Trophoblast cell (in vitro differentiated cells and primary cell): Measurements from ENCODE around the gene DNMBP.

Source experiments
- DNase-seq, 2 donors: peaks; one replicate each; pipeline ENCODE4 v3.0.0-alpha.2; 2016
- H2AFZ ChIP-seq: 2 replicates; pipeline ENCODE4 v1.6.1; 2013; ENCODE audit warnings: low read length, moderate library complexity, mild to moderate bottlenecking; ENCODE audit not compliant: insufficient read depth, poor library complexity
- H2AK5ac ChIP-seq: 2 replicates; pipeline ENCODE4 v1.6.1; 2013; ENCODE audit warnings: mild to moderate bottlenecking, low read length
- H2BK120ac ChIP-seq: 2 replicates; pipeline ENCODE4 v1.6.1; 2013; ENCODE audit warnings: low read length, mild to moderate bottlenecking, moderate library complexity; ENCODE audit not compliant: insufficient read depth, poor library complexity
- H2BK12ac ChIP-seq: 2 replicates; pipeline ENCODE4 v1.6.1; 2013; ENCODE audit warnings: mild to moderate bottlenecking, low read length, moderate library complexity
- H2BK5ac ChIP-seq: 2 replicates; pipeline ENCODE4 v1.6.1; 2013; ENCODE audit warnings: low read length, low read depth, moderate library complexity, mild to moderate bottlenecking; ENCODE audit not compliant: poor library complexity
- H3K14ac ChIP-seq: 2 replicates; pipeline ENCODE4 v1.6.1; 2013; ENCODE audit warnings: mild to moderate bottlenecking, low read length
- H3K18ac ChIP-seq: 2 replicates; pipeline ENCODE4 v1.6.1; 2013; ENCODE audit warnings: mild to moderate bottlenecking, low read length
- H3K23ac ChIP-seq: 2 replicates; pipeline ENCODE4 v1.6.1; 2013; ENCODE audit warnings: low read length
- H3K27ac ChIP-seq: 2 replicates; pipeline ENCODE4 v1.5.1; 2013; ENCODE audit warnings: low read depth, mild to moderate bottlenecking, inconsistent platforms, low read length, moderate library complexity
- H3K27me3 ChIP-seq: 2 replicates; pipeline ENCODE4 v1.6.1; 2013; ENCODE audit warnings: inconsistent platforms, mild to moderate bottlenecking, low read length, moderate library complexity; ENCODE audit not compliant: insufficient read depth
- H3K36me3 ChIP-seq, 2 experiments: 1 replicate in 1 of 2; 2 replicates in 1 of 2; pipeline ENCODE4 v1.6.1; 2013; ENCODE audit warnings: low read length in 2 of 2, mild to moderate bottlenecking in 2 of 2, moderate library complexity in 1 of 2; ENCODE audit not compliant: insufficient read depth in 2 of 2, control insufficient read depth in 1 of 2
- H3K4ac ChIP-seq: 2 replicates; pipeline ENCODE4 v1.6.1; 2013; ENCODE audit warnings: low read depth, mild to moderate bottlenecking, low read length, moderate library complexity
- H3K4me1 ChIP-seq, 2 experiments: 1 replicate in 1 of 2; 2 replicates in 1 of 2; pipeline ENCODE4 v1.6.1; 2013; ENCODE audit warnings: low read length in 2 of 2, mild to moderate bottlenecking in 2 of 2, moderate library complexity in 1 of 2; ENCODE audit not compliant: insufficient read depth in 2 of 2, control insufficient read depth in 1 of 2
- H3K4me2 ChIP-seq: 2 replicates; pipeline ENCODE4 v1.6.1; 2013; ENCODE audit warnings: inconsistent platforms, mild to moderate bottlenecking, low read length, moderate library complexity
- H3K4me3 ChIP-seq: 2 replicates; pipeline ENCODE4 v1.5.1; 2013; ENCODE audit warnings: mild to moderate bottlenecking, low read depth, low read length, inconsistent platforms
- H3K79me1 ChIP-seq: one replicate; pipeline ENCODE4 v1.6.1; 2013; ENCODE audit warnings: low read length
- H3K79me2 ChIP-seq: 2 replicates; pipeline ENCODE4 v1.6.1; 2013; ENCODE audit warnings: low read length, mild to moderate bottlenecking; ENCODE audit not compliant: control insufficient read depth, insufficient read depth, poor library complexity
- H3K9ac ChIP-seq: 2 replicates; pipeline ENCODE4 v1.6.1; 2013; ENCODE audit warnings: mild to moderate bottlenecking, low read length
- H3K9me3 ChIP-seq: 2 replicates; pipeline ENCODE4 v1.6.1; 2013; ENCODE audit warnings: low read depth, mild to moderate bottlenecking, control low read depth, inconsistent platforms, low read length; ENCODE audit not compliant: insufficient read depth
- H4K12ac ChIP-seq: 2 replicates; pipeline ENCODE4 v1.6.1; 2013; ENCODE audit warnings: low read depth, mild to moderate bottlenecking, low read length, moderate library complexity
- H4K8ac ChIP-seq: 2 replicates; pipeline ENCODE4 v1.6.1; 2013; ENCODE audit warnings: low read depth, mild to moderate bottlenecking, low read length, moderate library complexity
- H4K91ac ChIP-seq: one replicate; pipeline ENCODE4 v1.6.1; 2013; ENCODE audit warnings: low read depth, mild to moderate bottlenecking, low read length, moderate library complexity
- WGBS: extraction: QIAGEN DNeasy Blood & Tissue Kit; methylation state at CpG from one replicate; pipeline ENCODE4 v1.1.7; 2013; ENCODE audit warnings: missing lambda C conversion rate; ENCODE audit not compliant: insufficient read length, insufficient coverage; ENCODE audit errors: extremely low coverage; 5-methylcytosine and 5-hydroxymethylcytosine counted together

Gene DNMBP

DNA sequence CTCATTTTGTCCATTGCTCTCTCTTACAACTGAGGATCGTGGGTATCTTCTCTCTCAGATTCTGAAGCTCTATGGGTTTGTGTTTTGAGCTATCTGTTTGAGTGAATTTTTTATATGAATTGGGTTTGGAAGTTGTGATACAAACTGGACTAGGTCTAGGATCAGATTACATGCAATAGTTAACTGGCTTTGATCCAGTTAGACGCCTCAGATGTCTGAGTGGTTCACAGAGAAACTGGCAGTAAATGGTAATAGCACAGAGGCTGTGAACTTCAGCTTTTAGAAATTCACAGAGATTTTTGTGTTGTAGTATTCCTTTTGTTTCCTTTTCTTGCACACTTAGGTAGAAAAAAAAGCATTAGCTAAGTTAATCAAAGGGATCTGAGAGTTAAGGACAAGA lies 12.7 kb upstream of the DNMBP start:
- Histone ChIP-seq H3K23ac (no peak overlapping the region), H2AFZ (no peak overlapping the region), H3K79me2 (no peaks in the 10 kb centered on the region), H3K14ac (no peak overlapping the region), H4K91ac (no peak overlapping the region), H4K8ac (no peak overlapping the region), H3K9ac (no peak overlapping the region), H3K27me3 (no peaks in the 10 kb centered on the region), H3K27ac (no peak overlapping the region), H3K4me2 (no peak overlapping the region), H2BK120ac (no peak overlapping the region), H2AK5ac (no peak overlapping the region), H3K9me3 (no peaks in the 10 kb centered on the region), H3K18ac (no peak overlapping the region), H3K4me1 (no peaks in the 10 kb centered on the region), H3K4me3 (no peak overlapping the region), H2BK12ac (no peak overlapping the region), H2BK5ac (no peak overlapping the region), H3K4ac (no peak overlapping the region), H3K79me1 (no peaks in the 10 kb centered on the region), H3K36me3 (no peaks in the 10 kb centered on the region), H4K12ac (no peak overlapping the region)
- WGBS = no CpG with 5 or more reads among the region's 2 CpGs
- DNase-seq = no peak

DNA sequence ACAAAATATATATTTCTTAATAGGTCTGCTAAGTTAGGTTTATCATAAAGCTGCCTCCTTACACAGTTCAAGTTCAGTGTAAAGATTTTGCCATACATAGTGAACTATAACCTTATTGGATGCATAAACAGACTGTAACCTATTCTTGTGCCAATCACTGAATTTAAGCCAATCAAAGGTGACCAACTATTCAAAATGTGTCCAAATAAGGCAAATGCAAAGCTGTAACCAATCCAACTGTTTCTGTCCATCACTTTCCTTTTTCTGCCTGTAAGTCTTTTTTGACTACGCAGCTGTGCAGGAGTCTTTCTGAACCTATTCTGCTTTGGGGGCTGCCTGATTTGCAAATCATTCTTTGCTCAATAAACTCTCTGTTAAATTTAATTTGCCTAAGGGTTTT lies 11.6 kb upstream of the DNMBP start:
- Histone ChIP-seq H3K4me3 (no peak overlapping the region), H3K27ac (no peak overlapping the region), H2AFZ (no peak overlapping the region), H2BK12ac (no peak overlapping the region), H3K27me3 (no peaks in the 10 kb centered on the region), H2BK120ac (no peak overlapping the region), H3K9ac (no peak overlapping the region), H3K79me1 (no peaks in the 10 kb centered on the region), H3K36me3 (no peaks in the 10 kb centered on the region), H3K18ac (no peak overlapping the region), H4K8ac (no peak overlapping the region), H4K91ac (no peak overlapping the region), H4K12ac (no peak overlapping the region), H2BK5ac (no peak overlapping the region), H3K23ac (no peak overlapping the region), H3K4ac (no peak overlapping the region), H3K79me2 (no peaks in the 10 kb centered on the region), H2AK5ac (no peak overlapping the region), H3K9me3 (no peaks in the 10 kb centered on the region), H3K14ac (no peak overlapping the region), H3K4me1 (no peaks in the 10 kb centered on the region), H3K4me2 (no peak overlapping the region)
- DNase-seq = no peak
- WGBS = no CpG with 5 or more reads among the region's 1 CpG

DNA sequence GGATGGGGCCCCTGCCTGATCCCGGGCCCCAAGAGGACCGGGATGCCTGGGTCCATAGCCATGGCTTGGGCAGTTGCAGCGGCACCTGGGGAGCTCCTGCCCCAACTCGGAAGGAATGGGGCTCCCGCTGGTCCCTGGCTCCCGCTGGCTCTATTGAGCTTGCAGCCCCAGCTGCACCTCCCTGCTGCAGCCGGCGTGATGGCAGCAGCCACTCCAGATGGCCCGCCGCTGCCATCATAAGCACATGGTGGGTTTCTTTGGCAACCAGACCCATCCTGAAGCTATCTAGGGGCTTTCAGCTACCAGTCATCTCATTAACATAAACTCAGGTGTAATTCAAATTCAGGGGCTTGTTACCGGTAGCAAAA lies 11.1 kb upstream of the DNMBP start:
- no peak overlapping the region for H3K14ac ChIP-seq
- no peak overlapping the region for H2BK5ac ChIP-seq
- H3K27me3 ChIP-seq = no peaks in the 10 kb centered on the region
- H4K8ac ChIP-seq = no peak overlapping the region
- H3K4ac ChIP-seq = no peak overlapping the region
- no peak overlapping the region for H3K9ac ChIP-seq
- DNase-seq = no peak
- no peak overlapping the region for H3K4me3 ChIP-seq
- no peak overlapping the region for H2AK5ac ChIP-seq
- no peaks in the 10 kb centered on the region for H3K4me1 ChIP-seq
- no peak overlapping the region for H4K12ac ChIP-seq
- H3K79me2 ChIP-seq = no peaks in the 10 kb centered on the region
- H2AFZ ChIP-seq = no peak overlapping the region
- H3K9me3 ChIP-seq = no peaks in the 10 kb centered on the region
- no peaks in the 10 kb centered on the region for H3K79me1 ChIP-seq
- no peak overlapping the region for H3K23ac ChIP-seq
- no peak overlapping the region for H4K91ac ChIP-seq
- H3K27ac ChIP-seq = no peak overlapping the region
- H2BK12ac ChIP-seq = no peak overlapping the region
- no peak overlapping the region for H3K18ac ChIP-seq
- no peak overlapping the region for H2BK120ac ChIP-seq
- H3K36me3 ChIP-seq = no peaks in the 10 kb centered on the region
- no peak overlapping the region for H3K4me2 ChIP-seq
- WGBS = no CpG with 5 or more reads among the region's 11 CpGs

DNA sequence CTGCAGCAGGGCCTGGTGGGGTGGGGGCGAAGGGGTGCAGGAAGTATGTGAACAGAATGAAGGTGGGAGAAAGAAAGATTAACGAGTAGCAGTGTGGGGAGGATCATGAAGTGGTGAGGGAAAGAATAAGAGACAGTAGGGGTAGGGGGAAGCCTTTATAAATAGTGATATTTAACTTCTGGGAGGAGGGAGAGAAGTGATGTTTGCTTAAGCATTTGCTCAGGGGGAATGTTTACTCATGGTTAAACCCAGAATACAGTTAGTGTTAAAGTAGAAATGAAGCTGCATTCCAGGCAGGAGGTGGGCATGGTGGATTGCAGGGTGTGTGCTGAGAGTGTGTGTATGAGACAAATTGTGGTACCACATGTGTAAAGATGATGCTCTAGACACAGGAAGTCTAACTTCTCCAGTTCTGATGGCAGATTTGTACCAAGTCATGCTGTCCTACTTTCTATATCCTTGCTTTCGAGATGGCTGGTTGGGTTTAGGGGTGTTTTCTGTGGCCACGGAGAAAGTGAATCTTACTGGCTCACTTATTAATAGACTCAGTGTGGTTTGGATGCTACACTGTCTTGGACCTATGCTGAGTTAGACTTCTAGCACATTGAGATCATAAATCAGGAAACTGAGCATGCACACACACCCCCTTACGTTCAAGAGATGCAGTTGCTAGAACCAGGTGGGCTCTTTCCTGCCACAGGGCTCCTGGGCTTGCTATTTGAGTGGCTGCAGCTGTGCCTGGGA lies 10.6 kb upstream of the DNMBP start:
- no peaks in the 10 kb centered on the region for H3K9me3 ChIP-seq
- H3K79me2 ChIP-seq = no peaks in the 10 kb centered on the region
- no peaks in the 10 kb centered on the region for H3K4me1 ChIP-seq
- 100% methylated on average over 1 of the region's 5 CpGs for WGBS
- H3K14ac ChIP-seq = no peak overlapping the region
- H2BK5ac ChIP-seq = no peak overlapping the region
- no peak overlapping the region for H3K4me3 ChIP-seq
- H2BK120ac ChIP-seq = no peak overlapping the region
- H2AFZ ChIP-seq = no peak overlapping the region
- no peak overlapping the region for H3K23ac ChIP-seq
- no peak overlapping the region for H3K18ac ChIP-seq
- no peak overlapping the region for H3K9ac ChIP-seq
- H3K27me3 ChIP-seq = no peaks in the 10 kb centered on the region
- H2AK5ac ChIP-seq = no peak overlapping the region
- H3K4me2 ChIP-seq = no peak overlapping the region
- H4K12ac ChIP-seq = no peak overlapping the region
- no peak overlapping the region for H2BK12ac ChIP-seq
- H3K79me1 ChIP-seq = no peaks in the 10 kb centered on the region
- no peak overlapping the region for H3K27ac ChIP-seq
- no peak overlapping the region for H3K4ac ChIP-seq
- no peaks in the 10 kb centered on the region for H3K36me3 ChIP-seq
- no peak overlapping the region for H4K91ac ChIP-seq
- no peak for DNase-seq
- no peak overlapping the region for H4K8ac ChIP-seq
